Measurements from ENCODE around the gene RER1. TPM values are rescaled to one million over a fixed set of nuclear protein-coding genes. Genes with fewer than 3 reads are reported as not detected.

The RER1 gene
- total and polyA plus RNA-seq, 12 donors: 55.5 to 107 (median 77.3) TPM

GRCh38 chr1:2358651-2359640, 32.7 kb upstream of the RER1 start:
- 87 to 96% methylated on average over 24 of the region's 24 CpGs for WGBS, 2 donors
- Histone ChIP-seq H3K27ac (no peak overlapping the region), H3K27me3 (no peaks in the 10 kb centered on the region), H3K9me3 (peaks cover 0 to 16% (median 3%) of the 10 kb centered on the region in 11 donors), H3K36me3 (no peaks in the 10 kb centered on the region), H3K4me3 (no peak overlapping the region), H3K4me1 (peaks cover 0 to 4% (median 0%) of the 10 kb centered on the region in 9 donors)
- peak in 1 of 8 donors; percentile 55 for ATAC-seq
- no peak for TF ChIP-seq CTCF (IDR thresholded peaks at IDR 0.05)
- peak in 1 of 2 donors; percentile 7 for DNase-seq
- intact Hi-C loops (cut with DNase I): no loop called here

GRCh38 chr1:2360588-2361364, 30.9 kb upstream of the RER1 start:
- TF ChIP-seq CTCF (IDR thresholded peaks at IDR 0.05): no peak
- Histone ChIP-seq H3K27ac (no peak overlapping the region), H3K27me3 (no peaks in the 10 kb centered on the region), H3K9me3 (peaks cover 0 to 22% (median 5%) of the 10 kb centered on the region in 11 donors), H3K4me3 (no peak overlapping the region), H3K4me1 (no peaks in the 10 kb centered on the region), H3K36me3 (no peaks in the 10 kb centered on the region)
- 81 to 85% methylated on average over 11 of the region's 11 CpGs for WGBS, 2 donors
- no peak for ATAC-seq
- intact Hi-C loops (cut with DNase I): no loop called here
- DNase-seq: peak in 1 of 2 donors; percentile 0

GRCh38 chr1:2363847-2364513, 27.7 kb upstream of the RER1 start:
- ATAC-seq (no peak), DNase-seq (no peak)
- Histone ChIP-seq H3K9me3 (peaks cover 0 to 22% (median 5%) of the 10 kb centered on the region in 11 donors), H3K4me3 (no peak overlapping the region), H3K4me1 (no peaks in the 10 kb centered on the region), H3K27me3 (no peaks in the 10 kb centered on the region), H3K36me3 (no peaks in the 10 kb centered on the region), H3K27ac (no peak overlapping the region)
- intact Hi-C loops (cut with DNase I): no loop called here
- 97 to 98% methylated on average over 2 of the region's 2 CpGs for WGBS, 2 donors
- no peak for TF ChIP-seq CTCF (IDR thresholded peaks at IDR 0.05)

Measured in heart right ventricle (tissue), 16 donors.